ENCODE data around the gene INPP5D. TPM values are rescaled to one million over a fixed set of nuclear protein-coding genes. Genes with fewer than 3 reads are reported as not detected.

INPP5D gene
- total and polyA plus RNA-seq, 2 of the 8 experiments (the other 6 are each of a cell fraction or from before 2014, with no cell fraction given) = 4.5 to 7.1 TPM

DNA sequence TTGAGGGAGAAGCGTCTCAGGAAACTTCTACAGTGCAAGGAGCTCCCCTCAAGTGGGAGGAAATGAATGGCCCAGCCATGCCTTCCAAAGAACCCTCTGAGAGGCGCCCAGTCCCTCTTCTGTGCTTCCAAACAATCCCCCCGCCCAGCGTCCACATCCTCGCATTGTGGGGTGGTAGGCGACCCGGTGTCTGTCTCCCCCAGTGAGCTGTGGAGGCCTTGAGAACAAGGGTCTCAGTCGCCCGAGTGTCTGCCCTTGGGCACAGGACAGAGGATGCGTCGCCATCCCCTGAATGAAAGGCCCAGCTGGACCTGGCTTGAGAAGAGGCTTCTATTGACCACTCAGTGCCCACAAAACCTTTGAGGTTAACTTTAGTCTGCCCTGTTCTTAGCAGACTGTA, 29.7 kb downstream of the INPP5D start:
- H2AFZ ChIP-seq (ENCODE audit: low read length) = no peak overlapping the region
- H3K18ac ChIP-seq (ENCODE audit: extremely low read depth, low read length) = no peak overlapping the region
- H4K5ac ChIP-seq (ENCODE audit: insufficient read length, low read depth, low read length) = no peak overlapping the region
- H3K4ac ChIP-seq (replicated peaks; ENCODE audit: insufficient read length, low read depth, low read length) = no peak overlapping the region
- H3K79me2 ChIP-seq (ENCODE audit: control insufficient read depth in 1 of 2, insufficient read depth in 2 of 2, low read length in 2 of 2) = no peaks in the 10 kb centered on the region
- H2AK5ac ChIP-seq (ENCODE audit: low read depth, low read length) = no peak overlapping the region
- no peaks in the 10 kb centered on the region; a peak in 1 of 7 replicates for H3K27me3 ChIP-seq (replicated peaks in 1 of 4; ENCODE audit: control insufficient read depth in 3 of 4, extremely low read depth in 1 of 4, insufficient read depth in 3 of 4, low read length in 3 of 4)
- H3K4me3 ChIP-seq (ENCODE audit: extremely low read depth in 1 of 4, insufficient read depth in 2 of 4, low read depth in 3 of 4, low read length in 4 of 4) = no peak overlapping the region
- H3K27ac ChIP-seq (ENCODE audit: low read depth, low read length) = no peak overlapping the region
- no peak overlapping the region for H2BK12ac ChIP-seq (ENCODE audit: low read depth, low read length)
- WGBS, 2 experiments (ENCODE audit: extremely low coverage in 1 of 2, insufficient coverage in 1 of 2, insufficient read length in 1 of 2, insufficient replicate concordance in 2 of 2, low coverage in 1 of 2, low lambda C conversion rate in 2 of 2, missing lambda C conversion rate in 1 of 2) = 90% methylated on average over 11 of the region's 11 CpGs; no CpG with 5 or more reads in 1 of the 2 experiments
- no peak overlapping the region for H3K23ac ChIP-seq (ENCODE audit: insufficient read length)
- no peaks in the 10 kb centered on the region for H3K9me3 ChIP-seq (ENCODE audit: insufficient read depth in 2 of 2, low read depth in 1 of 2, low read length in 1 of 2)
- H3K4me2 ChIP-seq (ENCODE audit: insufficient read depth in 1 of 2, low read depth in 2 of 2, low read length in 2 of 2) = no peak overlapping the region
- H2BK5ac ChIP-seq (ENCODE audit: low read depth, low read length) = no peak overlapping the region
- H2BK20ac ChIP-seq (ENCODE audit: low read length) = no peak overlapping the region
- TF ChIP-seq GTF2F1 (IDR thresholded peaks at IDR 0.05; ENCODE audit: borderline replicate concordance, low read depth, low read length) (no peak), POU5F1 (IDR thresholded peaks at IDR 0.05; ENCODE audit: low read depth, low read length) (no peak), CREB1 (IDR thresholded peaks at IDR 0.05) (no peak), SAP30 (IDR thresholded peaks at IDR 0.05; ENCODE audit: insufficient read depth, insufficient replicate concordance, low read length) (no peak), EZH2 (IDR thresholded peaks at IDR 0.05; ENCODE audit: low read depth, low read length, severe bottlenecking) (no peak), SRF (IDR thresholded peaks at IDR 0.05; ENCODE audit: low read depth, low read length) (no peak), SIRT6 (IDR thresholded peaks at IDR 0.05; ENCODE audit: low read length) (no peak), CEBPB (IDR thresholded peaks at IDR 0.05; ENCODE audit: low read depth, low read length) (no peak), KDM4A (IDR thresholded peaks at IDR 0.05; ENCODE audit: low read depth, low read length, severe bottlenecking) (no peak), RBBP5 (IDR thresholded peaks at IDR 0.05; ENCODE audit: borderline replicate concordance, low read depth, low read length) (no peak), JUN (IDR thresholded peaks at IDR 0.05; ENCODE audit: low read depth, low read length) (no peak), TBP (IDR thresholded peaks at IDR 0.05; ENCODE audit: low read depth, low read length) (no peak)
- TF ChIP-seq, protein P1, sequence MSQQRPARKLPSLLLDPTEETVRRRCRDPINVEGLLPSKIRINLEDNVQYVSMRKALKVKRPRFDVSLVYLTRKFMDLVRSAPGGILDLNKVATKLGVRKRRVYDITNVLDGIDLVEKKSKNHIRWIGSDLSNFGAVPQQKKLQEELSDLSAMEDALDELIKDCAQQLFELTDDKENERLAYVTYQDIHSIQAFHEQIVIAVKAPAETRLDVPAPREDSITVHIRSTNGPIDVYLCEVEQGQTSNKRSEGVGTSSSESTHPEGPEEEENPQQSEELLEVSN (IDR thresholded peaks at IDR 0.05) = no peak
- H3K4me1 ChIP-seq (replicated peaks in 1 of 4; ENCODE audit: control insufficient read depth in 3 of 4, insufficient read depth in 4 of 4, low read length in 3 of 4) = peaks cover 0 to 4% (median 1%) of the 10 kb centered on the region in 4 experiments; a peak in 3 of 7 replicates
- no peaks in the 10 kb centered on the region for H3K23me2 ChIP-seq (ENCODE audit: low read depth, low read length)
- H3K14ac ChIP-seq (ENCODE audit: insufficient read length) = no peak overlapping the region
- H3K79me1 ChIP-seq (ENCODE audit: low read depth, low read length) = no peaks in the 10 kb centered on the region
- no peak for DNase-seq (ENCODE audit: low read depth in 1 of 2, low spot score in 2 of 2)
- H4K8ac ChIP-seq (ENCODE audit: extremely low read depth, insufficient read depth, low read length) = no peak overlapping the region
- H3K36me3 ChIP-seq (ENCODE audit: control insufficient read depth in 2 of 4, insufficient read depth in 4 of 4, low read length in 3 of 4) = no peaks in the 10 kb centered on the region
- FAIRE-seq = no peak
- H3K9ac ChIP-seq (replicated peaks in 1 of 4; ENCODE audit: extremely low read depth in 1 of 4, low read depth in 3 of 4, low read length in 3 of 4) = no peak overlapping the region
- ChIA-PET POLR2A (ENCODE audit: partially characterized antibody) (no interaction called here), CTCF (ENCODE audit: partially characterized antibody) (interaction anchor here (2.9 kb wide), 1 partner anchor 9 kb away, joined by 12 read pairs; no protein-coding TSS in a partner anchor)
- H3K56ac ChIP-seq (replicated peaks; ENCODE audit: insufficient read length, low read depth, low read length) = no peak overlapping the region
- H2BK15ac ChIP-seq (ENCODE audit: low read length) = no peak overlapping the region
- no peak overlapping the region for H2BK120ac ChIP-seq (replicated peaks; ENCODE audit: low read depth, low read length)
- H4K91ac ChIP-seq (replicated peaks; ENCODE audit: insufficient read length, low read length) = no peak overlapping the region
- H4K20me1 ChIP-seq (replicated peaks in 1 of 2; ENCODE audit: control insufficient read depth in 1 of 2, insufficient read depth in 2 of 2, low read length in 2 of 2) = no peaks in the 10 kb centered on the region

All from H1 (cell line).